ENCODE results near the gene DGCR2. TPM values are rescaled to one million over a fixed set of nuclear protein-coding genes. Genes with fewer than 3 reads are reported as not detected.

Gene DGCR2
- total and polyA plus RNA-seq, 2 experiments from 2014 or later: 25.6 to 42.7 TPM

DNA sequence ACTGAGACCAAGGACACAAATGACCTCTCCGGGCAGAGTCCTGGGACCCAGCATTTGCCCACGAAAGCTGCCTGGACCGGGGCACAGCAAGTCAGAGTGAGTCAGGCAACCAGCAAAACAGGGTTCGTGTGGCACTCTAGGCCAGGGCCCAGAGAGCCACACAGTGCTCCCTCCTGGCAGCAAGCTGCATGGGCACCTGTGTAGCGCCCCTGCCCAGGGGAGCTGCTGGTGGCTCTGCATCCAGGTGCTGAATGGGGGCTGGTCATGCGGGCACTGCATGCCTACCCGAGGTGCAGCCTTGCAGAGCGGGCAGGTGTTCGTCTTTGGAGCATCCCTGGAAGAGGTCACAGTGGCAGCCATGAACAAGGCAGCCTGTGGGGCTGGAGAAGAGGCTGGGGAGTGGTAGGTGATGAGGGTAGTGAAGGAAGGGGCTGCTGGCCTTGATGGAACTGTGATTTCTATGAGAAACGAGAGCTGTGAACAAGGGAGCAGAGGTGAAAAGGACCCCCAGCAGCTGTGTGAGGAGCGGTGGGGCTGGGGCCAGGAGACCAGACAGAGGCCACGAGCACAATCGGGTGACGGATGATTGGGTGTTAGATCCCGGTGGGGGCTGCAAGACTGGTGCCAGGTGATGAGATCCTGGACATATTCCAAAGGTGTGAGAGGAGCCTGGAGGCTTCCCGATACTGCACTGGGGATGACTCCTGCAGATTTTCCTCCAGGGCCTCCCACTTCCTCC lies 63.3 kb downstream of the DGCR2 start:
- Histone ChIP-seq H3K9me2 (ENCODE audit: insufficient read depth) (no peaks in the 10 kb centered on the region), H4K20me1 (ENCODE audit: insufficient read depth) (no peaks in the 10 kb centered on the region), H3K4me2 (ENCODE audit: unreplicated experiment) (no peak overlapping the region), H3F3A (ENCODE audit: insufficient read depth) (no peaks in the 10 kb centered on the region), H3K4me1 (ENCODE audit: insufficient read depth) (no peaks in the 10 kb centered on the region), H3K4me3 (no peak overlapping the region), H3K9me3 (ENCODE audit: low read depth) (no peaks in the 10 kb centered on the region), H3K36me3 (ENCODE audit: low read depth) (no peaks in the 10 kb centered on the region; the same call in none of the 2 replicates), H3K79me2 (ENCODE audit: insufficient read depth) (no peaks in the 10 kb centered on the region), H3K9ac (no peak overlapping the region), H2AFZ (no peak overlapping the region), H3K27ac (no peak overlapping the region), H3K27me3 (replicated peaks; ENCODE audit: insufficient read depth) (no peaks in the 10 kb centered on the region)
- no peak for DNase-seq
- TF ChIP-seq EZH2phosphoT487 (IDR thresholded peaks at IDR 0.05; ENCODE audit: insufficient read depth, low read depth) (no peak), EZH2 (IDR thresholded peaks at IDR 0.05; ENCODE audit: insufficient read depth, poor library complexity, severe bottlenecking) (no peak)
- 85 to 87% methylated on average over 15 to 16 of the region's 16 CpGs for WGBS, 2 experiments (ENCODE audit: low coverage in 1 of 2, low lambda C conversion rate in 2 of 2, missing lambda C conversion rate in 2 of 2)
- in situ Hi-C loops (cut with MboI): no loop called here

- no peaks in the 10 kb centered on the region; the same call in none of the 2 replicates for H3K36me3 ChIP-seq (ENCODE audit: low read depth)
- no peaks in the 10 kb centered on the region for H3K4me1 ChIP-seq (ENCODE audit: insufficient read depth)
- H3K9ac ChIP-seq: no peak overlapping the region
- in situ Hi-C loops (cut with MboI): no loop called here
- H2AFZ ChIP-seq: no peak overlapping the region
- no peaks in the 10 kb centered on the region for H3K9me2 ChIP-seq (ENCODE audit: insufficient read depth)
- no peak overlapping the region for H3K4me2 ChIP-seq (ENCODE audit: unreplicated experiment)
- no peaks in the 10 kb centered on the region for H3K9me3 ChIP-seq (ENCODE audit: low read depth)
- TF ChIP-seq EZH2phosphoT487 (IDR thresholded peaks at IDR 0.05; ENCODE audit: insufficient read depth, low read depth) (no peak), EZH2 (IDR thresholded peaks at IDR 0.05; ENCODE audit: insufficient read depth, poor library complexity, severe bottlenecking) (no peak)
- 0 out of 2 replicates have a peak, but pooled peaks cover 6% of the 10 kb centered on the region for H3K79me2 ChIP-seq (ENCODE audit: insufficient read depth)
- no peaks in the 10 kb centered on the region for H3F3A ChIP-seq (ENCODE audit: insufficient read depth)
- H3K27ac ChIP-seq: no peak overlapping the region
- H4K20me1 ChIP-seq (ENCODE audit: insufficient read depth): 0 out of 2 replicates have a peak, but pooled peaks cover 5% of the 10 kb centered on the region
- H3K27me3 ChIP-seq (replicated peaks; ENCODE audit: insufficient read depth): no peaks in the 10 kb centered on the region
- WGBS, 2 experiments (ENCODE audit: low coverage in 1 of 2, low lambda C conversion rate in 2 of 2, missing lambda C conversion rate in 2 of 2): 91 to 95% methylated on average over 4 of the region's 4 CpGs
- H3K4me3 ChIP-seq: no peak overlapping the region
- no peak for DNase-seq
Observed at GRCh38 chr22:19057999-19058491, 64.2 kb downstream of the DGCR2 start.

DNA sequence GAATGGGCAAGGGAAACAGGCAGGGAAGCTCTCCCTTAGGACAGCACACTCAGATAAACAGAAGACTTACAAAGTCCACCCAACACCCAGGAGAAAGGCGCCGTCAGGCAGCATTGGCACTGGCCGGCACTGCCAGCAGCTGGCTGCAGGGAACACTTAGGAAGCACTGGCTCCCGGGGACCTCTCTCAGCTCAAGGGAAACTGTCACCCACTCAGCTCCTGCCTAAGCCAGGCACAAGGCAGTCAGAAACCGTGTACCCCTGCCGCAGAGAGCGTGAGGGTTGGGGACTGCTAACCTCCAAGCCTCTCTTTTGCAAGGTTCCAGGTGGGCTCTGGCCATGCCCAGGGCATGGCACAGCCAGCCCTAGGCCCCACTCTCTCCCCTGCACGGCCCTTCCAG lies 64.7 kb downstream of the DGCR2 start:
- Histone ChIP-seq H3K27me3 (replicated peaks; ENCODE audit: insufficient read depth) (no peaks in the 10 kb centered on the region), H3K9ac (no peak overlapping the region), H3K4me1 (ENCODE audit: insufficient read depth) (no peaks in the 10 kb centered on the region), H3K4me2 (ENCODE audit: unreplicated experiment) (no peak overlapping the region), H3K9me2 (ENCODE audit: insufficient read depth) (no peaks in the 10 kb centered on the region), H3K4me3 (no peak overlapping the region), H3F3A (ENCODE audit: insufficient read depth) (no peaks in the 10 kb centered on the region), H3K79me2 (ENCODE audit: insufficient read depth) (0 out of 2 replicates have a peak, but pooled peaks cover 9% of the 10 kb centered on the region), H4K20me1 (ENCODE audit: insufficient read depth) (0 out of 2 replicates have a peak, but pooled peaks cover 5% of the 10 kb centered on the region), H2AFZ (no peak overlapping the region), H3K27ac (no peak overlapping the region), H3K36me3 (ENCODE audit: low read depth) (no peaks in the 10 kb centered on the region; the same call in none of the 2 replicates), H3K9me3 (ENCODE audit: low read depth) (no peaks in the 10 kb centered on the region)
- TF ChIP-seq EZH2phosphoT487 (IDR thresholded peaks at IDR 0.05; ENCODE audit: insufficient read depth, low read depth) (no peak), EZH2 (IDR thresholded peaks at IDR 0.05; ENCODE audit: insufficient read depth, poor library complexity, severe bottlenecking) (no peak)
- no peak for DNase-seq
- in situ Hi-C loops (cut with MboI): no loop called here
- WGBS, 2 experiments (ENCODE audit: low coverage in 1 of 2, low lambda C conversion rate in 2 of 2, missing lambda C conversion rate in 2 of 2): 90% methylated on average over 8 of the region's 8 CpGs

GRCh38 chr22:19056951-19057401 lies 65.2 kb downstream of the DGCR2 start:
- Histone ChIP-seq H3K4me1 (ENCODE audit: insufficient read depth) (no peaks in the 10 kb centered on the region), H3K36me3 (ENCODE audit: low read depth) (no peaks in the 10 kb centered on the region; the same call in none of the 2 replicates), H3K4me2 (ENCODE audit: unreplicated experiment) (no peak overlapping the region), H3K27me3 (replicated peaks; ENCODE audit: insufficient read depth) (no peaks in the 10 kb centered on the region), H3K4me3 (no peak overlapping the region), H3F3A (ENCODE audit: insufficient read depth) (no peaks in the 10 kb centered on the region), H4K20me1 (ENCODE audit: insufficient read depth) (0 out of 2 replicates have a peak, but pooled peaks cover 5% of the 10 kb centered on the region), H3K27ac (no peak overlapping the region), H3K9me3 (ENCODE audit: low read depth) (no peaks in the 10 kb centered on the region), H2AFZ (no peak overlapping the region), H3K9me2 (ENCODE audit: insufficient read depth) (no peaks in the 10 kb centered on the region), H3K9ac (no peak overlapping the region), H3K79me2 (ENCODE audit: insufficient read depth) (0 out of 2 replicates have a peak, but pooled peaks cover 9% of the 10 kb centered on the region)
- WGBS, 2 experiments (ENCODE audit: low coverage in 1 of 2, low lambda C conversion rate in 2 of 2, missing lambda C conversion rate in 2 of 2): 86 to 87% methylated on average over 13 of the region's 13 CpGs
- DNase-seq: no peak
- TF ChIP-seq EZH2phosphoT487 (IDR thresholded peaks at IDR 0.05; ENCODE audit: insufficient read depth, low read depth) (no peak), EZH2 (IDR thresholded peaks at IDR 0.05; ENCODE audit: insufficient read depth, poor library complexity, severe bottlenecking) (no peak)
- in situ Hi-C loops (cut with MboI): no loop called here

All from GM23248 (cell line).